A673 (cell line): ENCODE results near the gene HSPB6.

Source experiments
- CTCF ChIP-seq: fragments of 300-800, 200-600 bp; sonication (generic); conservative IDR thresholded peaks from 2 replicates; pipeline ENCODE4 v1.5.1; 2017; ENCODE audit warnings: low read depth, mild to moderate bottlenecking, antibody characterized with exemption, low read length, moderate library complexity, mixed read lengths
- EZH2 ChIP-seq: fragments of 200-600 bp; sonication (generic); IDR thresholded peaks from 2 replicates; pipeline ENCODE4 v1.6.1; 2017; ENCODE audit warnings: borderline replicate concordance, low read depth, mild to moderate bottlenecking, mixed read lengths, antibody characterized with exemption, low read length; ENCODE audit not compliant: poor library complexity, severe bottlenecking

- TF ChIP-seq CTCF, result no peak
- TF ChIP-seq EZH2, result no peak
These were observed at the start of gene HSPB6 for GRCh38 chr19:35756377-35757230.
